ENCODE measurements around the gene RTTN. TPM values are rescaled to one million over a fixed set of nuclear protein-coding genes. Genes with fewer than 3 reads are reported as not detected.

RTTN gene
- total and polyA plus RNA-seq, 4 donors, result 1.1 to 14.3 (median 8.8) TPM

DNA sequence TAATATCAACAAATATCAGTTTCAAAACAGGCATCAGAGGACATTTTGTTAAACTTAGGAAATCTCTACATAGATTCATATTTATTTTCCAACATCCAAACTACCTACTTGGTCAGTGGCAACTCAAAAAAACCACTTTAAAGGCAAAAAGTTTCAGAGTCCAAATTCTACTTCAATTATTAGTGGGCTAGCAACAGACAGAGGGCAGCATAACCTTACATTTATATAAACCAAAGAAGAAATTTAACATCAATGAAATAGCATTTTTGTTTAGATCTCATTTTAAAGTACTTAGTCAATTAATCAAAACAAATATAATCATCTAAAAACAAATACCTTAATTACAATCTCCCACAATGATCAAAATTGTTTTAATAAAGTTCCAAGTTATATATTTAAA, 33.3 kb downstream of the RTTN start:
- Histone ChIP-seq H3K36me3 (ENCODE audit: control insufficient read depth in 4 of 4, insufficient read depth in 3 of 4, low read depth in 1 of 4, low read length in 3 of 4) (no peaks in the 10 kb centered on the region), H3K27me3 (ENCODE audit: control insufficient read depth in 4 of 4, insufficient read depth in 4 of 4, low read length in 3 of 4) (no peaks in the 10 kb centered on the region), H3K4me3 (ENCODE audit: low read depth in 1 of 3, low read length in 3 of 3) (no peak overlapping the region), H3K27ac (ENCODE audit: low read depth in 1 of 2, low read length in 2 of 2) (no peak overlapping the region), H3K9ac (ENCODE audit: low read depth in 1 of 2, low read length in 2 of 2) (no peak overlapping the region), H3K4me1 (ENCODE audit: control insufficient read depth in 4 of 4, insufficient read depth in 4 of 4, low read length in 3 of 4) (peaks cover 2 to 15% (median 5%) of the 10 kb centered on the region in 4 donors), H3K9me3 (ENCODE audit: control insufficient read depth in 4 of 4, low read length in 3 of 4) (no peaks in the 10 kb centered on the region)
- TF ChIP-seq, protein P1, sequence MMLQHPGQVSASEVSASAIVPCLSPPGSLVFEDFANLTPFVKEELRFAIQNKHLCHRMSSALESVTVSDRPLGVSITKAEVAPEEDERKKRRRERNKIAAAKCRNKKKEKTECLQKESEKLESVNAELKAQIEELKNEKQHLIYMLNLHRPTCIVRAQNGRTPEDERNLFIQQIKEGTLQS (IDR thresholded peaks at IDR 0.05), result no peak
- TF ChIP-seq, protein P2, sequence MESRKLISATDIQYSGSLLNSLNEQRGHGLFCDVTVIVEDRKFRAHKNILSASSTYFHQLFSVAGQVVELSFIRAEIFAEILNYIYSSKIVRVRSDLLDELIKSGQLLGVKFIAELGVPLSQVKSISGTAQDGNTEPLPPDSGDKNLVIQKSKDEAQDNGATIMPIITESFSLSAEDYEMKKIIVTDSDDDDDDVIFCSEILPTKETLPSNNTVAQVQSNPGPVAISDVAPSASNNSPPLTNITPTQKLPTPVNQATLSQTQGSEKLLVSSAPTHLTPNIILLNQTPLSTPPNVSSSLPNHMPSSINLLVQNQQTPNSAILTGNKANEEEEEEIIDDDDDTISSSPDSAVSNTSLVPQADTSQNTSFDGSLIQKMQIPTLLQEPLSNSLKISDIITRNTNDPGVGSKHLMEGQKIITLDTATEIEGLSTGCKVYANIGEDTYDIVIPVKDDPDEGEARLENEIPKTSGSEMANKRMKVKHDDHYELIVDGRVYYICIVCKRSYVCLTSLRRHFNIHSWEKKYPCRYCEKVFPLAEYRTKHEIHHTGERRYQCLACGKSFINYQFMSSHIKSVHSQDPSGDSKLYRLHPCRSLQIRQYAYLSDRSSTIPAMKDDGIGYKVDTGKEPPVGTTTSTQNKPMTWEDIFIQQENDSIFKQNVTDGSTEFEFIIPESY (IDR thresholded peaks at IDR 0.05), result no peak
- TF ChIP-seq SP1 (IDR thresholded peaks at IDR 0.05), result no peak
- peak; percentile 64 to 69 for TF ChIP-seq RAD21 (IDR thresholded peaks at IDR 0.05)
- no peak for TF ChIP-seq FOXA2 (IDR thresholded peaks at IDR 0.05)
- TF ChIP-seq, protein P3, sequence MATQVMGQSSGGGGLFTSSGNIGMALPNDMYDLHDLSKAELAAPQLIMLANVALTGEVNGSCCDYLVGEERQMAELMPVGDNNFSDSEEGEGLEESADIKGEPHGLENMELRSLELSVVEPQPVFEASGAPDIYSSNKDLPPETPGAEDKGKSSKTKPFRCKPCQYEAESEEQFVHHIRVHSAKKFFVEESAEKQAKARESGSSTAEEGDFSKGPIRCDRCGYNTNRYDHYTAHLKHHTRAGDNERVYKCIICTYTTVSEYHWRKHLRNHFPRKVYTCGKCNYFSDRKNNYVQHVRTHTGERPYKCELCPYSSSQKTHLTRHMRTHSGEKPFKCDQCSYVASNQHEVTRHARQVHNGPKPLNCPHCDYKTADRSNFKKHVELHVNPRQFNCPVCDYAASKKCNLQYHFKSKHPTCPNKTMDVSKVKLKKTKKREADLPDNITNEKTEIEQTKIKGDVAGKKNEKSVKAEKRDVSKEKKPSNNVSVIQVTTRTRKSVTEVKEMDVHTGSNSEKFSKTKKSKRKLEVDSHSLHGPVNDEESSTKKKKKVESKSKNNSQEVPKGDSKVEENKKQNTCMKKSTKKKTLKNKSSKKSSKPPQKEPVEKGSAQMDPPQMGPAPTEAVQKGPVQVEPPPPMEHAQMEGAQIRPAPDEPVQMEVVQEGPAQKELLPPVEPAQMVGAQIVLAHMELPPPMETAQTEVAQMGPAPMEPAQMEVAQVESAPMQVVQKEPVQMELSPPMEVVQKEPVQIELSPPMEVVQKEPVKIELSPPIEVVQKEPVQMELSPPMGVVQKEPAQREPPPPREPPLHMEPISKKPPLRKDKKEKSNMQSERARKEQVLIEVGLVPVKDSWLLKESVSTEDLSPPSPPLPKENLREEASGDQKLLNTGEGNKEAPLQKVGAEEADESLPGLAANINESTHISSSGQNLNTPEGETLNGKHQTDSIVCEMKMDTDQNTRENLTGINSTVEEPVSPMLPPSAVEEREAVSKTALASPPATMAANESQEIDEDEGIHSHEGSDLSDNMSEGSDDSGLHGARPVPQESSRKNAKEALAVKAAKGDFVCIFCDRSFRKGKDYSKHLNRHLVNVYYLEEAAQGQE (IDR thresholded peaks at IDR 0.05), result no peak
- no peak for TF ChIP-seq EGR1 (IDR thresholded peaks at IDR 0.05; ENCODE audit: low read depth in 2 of 2)
- peak; percentile 20 to 43 for TF ChIP-seq HNF4A (conservative IDR thresholded peaks at IDR 0.05)
- TF ChIP-seq YY1 (IDR thresholded peaks at IDR 0.05), result no peak
- no peak for TF ChIP-seq TAF1 (conservative IDR thresholded peaks at IDR 0.05)
- no peak for TF ChIP-seq NR2F2 (IDR thresholded peaks at IDR 0.05)
- TF ChIP-seq GABPA (IDR thresholded peaks at IDR 0.05 in 1 of 2, conservative IDR thresholded peaks at IDR 0.05 in 1 of 2), result no peak
- TF ChIP-seq, protein P4, sequence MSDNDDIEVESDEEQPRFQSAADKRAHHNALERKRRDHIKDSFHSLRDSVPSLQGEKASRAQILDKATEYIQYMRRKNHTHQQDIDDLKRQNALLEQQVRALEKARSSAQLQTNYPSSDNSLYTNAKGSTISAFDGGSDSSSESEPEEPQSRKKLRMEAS (IDR thresholded peaks at IDR 0.05), result no peak
- TF ChIP-seq, protein P5, sequence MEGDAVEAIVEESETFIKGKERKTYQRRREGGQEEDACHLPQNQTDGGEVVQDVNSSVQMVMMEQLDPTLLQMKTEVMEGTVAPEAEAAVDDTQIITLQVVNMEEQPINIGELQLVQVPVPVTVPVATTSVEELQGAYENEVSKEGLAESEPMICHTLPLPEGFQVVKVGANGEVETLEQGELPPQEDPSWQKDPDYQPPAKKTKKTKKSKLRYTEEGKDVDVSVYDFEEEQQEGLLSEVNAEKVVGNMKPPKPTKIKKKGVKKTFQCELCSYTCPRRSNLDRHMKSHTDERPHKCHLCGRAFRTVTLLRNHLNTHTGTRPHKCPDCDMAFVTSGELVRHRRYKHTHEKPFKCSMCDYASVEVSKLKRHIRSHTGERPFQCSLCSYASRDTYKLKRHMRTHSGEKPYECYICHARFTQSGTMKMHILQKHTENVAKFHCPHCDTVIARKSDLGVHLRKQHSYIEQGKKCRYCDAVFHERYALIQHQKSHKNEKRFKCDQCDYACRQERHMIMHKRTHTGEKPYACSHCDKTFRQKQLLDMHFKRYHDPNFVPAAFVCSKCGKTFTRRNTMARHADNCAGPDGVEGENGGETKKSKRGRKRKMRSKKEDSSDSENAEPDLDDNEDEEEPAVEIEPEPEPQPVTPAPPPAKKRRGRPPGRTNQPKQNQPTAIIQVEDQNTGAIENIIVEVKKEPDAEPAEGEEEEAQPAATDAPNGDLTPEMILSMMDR (IDR thresholded peaks at IDR 0.05; ENCODE audit: low read depth, low read length, missing input control), result peak; percentile 35
- no peak for TF ChIP-seq RXRA (IDR thresholded peaks at IDR 0.05)
- no peak for TF ChIP-seq HNF4G (IDR thresholded peaks at IDR 0.05)
- TF ChIP-seq JUND (IDR thresholded peaks at IDR 0.05), result no peak
- TF ChIP-seq FOXA1 (IDR thresholded peaks at IDR 0.05), result no peak
- DNase-seq (ENCODE audit: low spot score), result no peak
